Astrocyte of the cerebellum (primary cell): Measurements from ENCODE around the gene NTN1.

Experiments
- DNase-seq: peaks from one replicate; pipeline ENCODE4 v3.0.0-alpha.2; 2011; ENCODE audit warnings: low read depth
- H3K4me3 ChIP-seq: 2 replicates; pipeline ENCODE4 v1.5.1; 2011; ENCODE audit warnings: mild to moderate bottlenecking, low read depth, low read length, moderate library complexity
- CTCF ChIP-seq: IDR thresholded peaks from 2 replicates; pipeline ENCODE4 v1.5.1; 2012; ENCODE audit warnings: low read length, low read depth, moderate library complexity, mild to moderate bottlenecking; ENCODE audit errors: missing control alignments
- in situ Hi-C: cut with HindIII; loops from 2 replicates; pipeline ENCODE4 v1.10.0; 2017; ENCODE audit warnings: low sequenced_read_pairs

Gene NTN1

DNA sequence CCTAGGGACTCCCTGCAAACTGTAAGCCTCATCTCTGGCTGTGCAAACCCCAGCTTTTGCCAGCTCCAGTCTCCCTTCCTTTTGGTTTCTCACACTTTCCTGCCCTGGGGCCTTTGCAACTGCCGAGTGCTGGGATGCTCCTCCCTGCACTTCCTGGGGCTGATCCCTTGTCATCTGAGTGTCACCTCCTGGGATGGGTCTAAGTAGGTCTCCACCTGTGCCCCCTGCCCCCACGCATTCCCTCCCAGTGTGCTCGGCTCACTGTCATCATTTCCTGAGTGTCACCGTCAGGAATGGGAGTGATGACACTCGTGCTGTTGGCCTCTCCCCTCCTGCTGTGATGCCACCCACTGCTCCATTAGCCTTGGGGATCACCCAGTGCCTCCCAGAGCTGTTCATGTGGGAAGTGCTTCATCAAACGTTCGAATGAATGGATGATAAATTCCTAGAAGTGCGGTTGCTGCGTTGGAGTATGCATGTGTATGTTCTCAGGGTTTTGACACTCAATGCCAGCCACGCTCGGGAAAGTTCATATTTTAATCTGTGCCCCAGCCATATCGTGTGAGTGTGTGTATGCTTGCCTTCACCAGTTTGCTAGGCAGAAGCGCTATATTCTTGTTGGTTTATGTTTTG, 189.9 kb downstream of the NTN1 start:
- TF ChIP-seq CTCF, result no peak
- DNase-seq, result no peak
- in situ Hi-C loops, result no loop called here
- no peak overlapping the region for H3K4me3 ChIP-seq

DNA sequence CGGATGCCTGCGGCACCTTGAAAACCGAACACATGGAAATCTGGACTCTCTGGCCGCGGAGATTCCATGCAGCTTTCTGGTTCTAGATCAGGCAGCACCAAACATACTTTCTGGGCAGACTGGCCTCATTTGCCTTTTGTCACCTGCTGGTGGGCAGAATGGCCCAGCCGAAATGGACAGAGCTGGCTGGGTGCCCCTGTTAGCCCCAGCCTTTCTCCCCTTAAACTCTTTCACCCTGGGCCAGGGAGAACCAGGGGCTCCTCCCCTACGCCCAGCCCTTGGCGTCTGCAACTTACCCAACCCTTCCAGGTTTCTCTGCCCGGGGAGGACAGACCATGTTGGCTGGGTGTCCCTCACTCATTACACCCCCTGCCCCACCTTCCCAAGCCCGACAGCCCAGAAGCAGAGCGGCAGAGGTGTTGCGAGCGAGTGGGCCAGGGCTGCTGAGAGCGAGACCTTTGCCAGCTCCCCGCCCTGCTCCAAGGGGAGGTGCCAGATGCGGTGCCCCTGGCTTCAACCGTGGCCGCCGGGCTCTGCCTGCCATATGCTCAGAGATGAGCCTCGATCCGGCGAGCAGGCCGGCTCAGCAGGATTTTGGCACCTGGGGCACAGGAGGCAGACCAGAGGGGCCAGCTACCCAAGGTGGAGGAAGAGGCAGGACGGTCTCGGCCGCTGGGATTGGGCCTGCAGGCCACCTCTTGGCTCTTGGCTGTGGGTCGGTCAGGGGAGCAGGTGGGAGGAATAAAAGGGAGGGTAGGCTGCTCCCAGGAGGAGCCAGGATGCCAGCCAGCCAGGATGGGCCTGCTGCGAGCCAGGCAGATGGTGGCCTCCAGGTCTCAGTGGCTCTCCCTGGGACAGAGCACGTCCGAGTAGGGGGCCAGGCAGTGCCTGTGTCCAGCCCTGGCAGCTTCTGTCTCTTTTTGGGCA, 191.3 kb downstream of the NTN1 start:
- no peak overlapping the region for H3K4me3 ChIP-seq
- no peak for DNase-seq
- no peak for TF ChIP-seq CTCF
- in situ Hi-C loops, result no loop called here

DNA sequence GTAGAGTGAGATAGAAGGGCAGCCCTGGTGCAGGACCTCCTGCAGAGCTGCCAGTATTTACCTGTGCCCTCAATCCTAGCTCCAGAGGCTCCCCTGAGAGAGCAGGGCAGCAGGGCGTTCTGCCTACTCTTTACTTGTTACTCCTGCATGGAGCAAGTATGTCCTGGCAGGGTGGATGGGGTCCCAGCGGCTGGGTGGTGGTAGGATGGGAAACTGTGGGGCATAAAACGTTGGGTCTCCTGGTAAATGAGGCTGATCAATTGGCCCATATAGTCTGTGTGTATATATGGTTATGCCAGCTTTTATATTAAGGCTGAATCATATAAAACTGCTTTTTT, 192.0 kb downstream of the NTN1 start:
- no peak for DNase-seq
- TF ChIP-seq CTCF, result no peak
- H3K4me3 ChIP-seq, result no peak overlapping the region
- in situ Hi-C loops, result no loop called here

DNA sequence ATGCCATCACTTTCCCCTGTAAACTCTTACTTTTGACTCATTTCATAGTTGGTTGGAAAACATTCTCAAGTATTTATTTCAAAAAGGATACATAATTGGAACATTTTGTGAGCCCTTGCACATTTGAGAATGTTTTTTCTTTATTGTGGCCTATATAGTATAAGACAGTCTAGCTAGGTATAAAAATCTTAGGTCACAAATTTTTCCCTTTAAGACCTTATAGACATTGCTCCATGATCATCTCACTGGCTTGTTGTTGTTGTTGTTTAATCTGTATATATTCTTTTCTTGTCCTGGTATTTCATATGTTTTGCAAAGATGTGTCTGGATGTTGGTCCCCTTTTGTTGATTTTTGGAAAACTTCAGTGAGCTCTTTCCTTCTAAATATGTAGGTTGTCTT, 194.2 kb downstream of the NTN1 start:
- no peak for TF ChIP-seq CTCF
- H3K4me3 ChIP-seq, result no peak overlapping the region
- in situ Hi-C loops, result no loop called here
- DNase-seq, result no peak

- in situ Hi-C loops, result no loop called here
- no peak for TF ChIP-seq CTCF
- H3K4me3 ChIP-seq, result no peak overlapping the region
- no peak for DNase-seq
Observed at GRCh38 chr17:9217151-9218056, 196.1 kb downstream of the NTN1 start.

DNA sequence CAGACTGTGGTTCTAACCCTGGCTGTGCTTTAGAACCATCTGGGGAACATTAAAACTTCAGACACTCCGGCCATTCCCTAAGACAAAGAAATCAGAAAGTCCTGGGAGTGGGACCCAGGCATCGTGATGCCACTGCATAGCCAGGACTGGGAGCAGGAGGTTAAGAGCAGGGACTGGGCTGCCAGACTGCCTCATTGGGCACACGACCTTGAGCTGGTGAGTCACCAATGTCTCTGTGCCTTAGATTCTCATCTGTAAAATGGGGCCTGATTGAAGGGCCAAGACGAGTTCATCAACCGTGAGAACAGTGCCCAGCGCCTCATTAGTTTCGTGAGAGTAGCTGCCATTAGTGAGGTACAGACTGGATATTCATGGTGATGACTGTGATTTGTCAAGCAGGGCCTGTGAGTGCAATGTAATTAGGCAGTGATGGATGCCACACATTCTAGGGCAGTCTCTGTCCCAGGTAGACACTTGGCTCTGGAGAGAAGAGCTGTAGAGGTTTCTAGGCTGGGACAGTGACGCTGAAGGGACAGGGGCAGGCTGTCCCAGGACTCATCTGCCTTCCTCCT, 196.8 kb downstream of the NTN1 start:
- in situ Hi-C loops, result no loop called here
- no peak for TF ChIP-seq CTCF
- no peak overlapping the region for H3K4me3 ChIP-seq
- no peak for DNase-seq
